Uterus (tissue), 4 donors: ENCODE results near the gene MXD3. TPM values are rescaled to one million over a fixed set of nuclear protein-coding genes. Genes with fewer than 3 reads are reported as not detected.

ENCODE experiments used
- DNase-seq, 2 donors: peaks; one replicate each; pipeline ENCODE4 v3.0.0-alpha.2; 2019 to 2020
- H3K27ac ChIP-seq, 2 donors: fragments of 200-600 bp; sonication (generic); 1 replicate in 1 of 2; 2 replicates in 1 of 2; pipeline ENCODE4 v1.5.1; 2016 to 2018
- H3K27me3 ChIP-seq, 2 donors: fragments of 200-600 bp; sonication (generic); one replicate each; pipeline ENCODE4 v1.5.1; 2018 to 2019; ENCODE audit warnings: control low read depth in 1 of 2
- H3K36me3 ChIP-seq, 2 donors: fragments of 200-600 bp; sonication (generic); one replicate each; pipeline ENCODE4 v1.5.1; 2019; ENCODE audit warnings: control low read depth in 1 of 2
- H3K4me1 ChIP-seq, 2 donors: fragments of 200-600 bp; sonication (generic); one replicate each; pipeline ENCODE4 v1.5.1; 2018 to 2019; ENCODE audit warnings: control low read depth in 1 of 2
- H3K4me3 ChIP-seq, 2 donors: fragments of 200-600 bp; sonication (generic); 1 replicate in 1 of 2; 2 replicates in 1 of 2; pipeline ENCODE4 v1.5.1; 2018 to 2019; ENCODE audit warnings: mild to moderate bottlenecking in 1 of 2
- H3K9me3 ChIP-seq, 2 donors: fragments of 200-600 bp; sonication (generic); one replicate each; pipeline ENCODE4 v1.5.1; 2019; ENCODE audit warnings: control low read depth in 1 of 2
- POLR2A ChIP-seq, 2 donors: fragments of 450-650 bp; IDR thresholded peaks; one replicate each; pipeline ENCODE4 v1.6.1; 2016; ENCODE audit warnings: antibody characterized with exemption in 2 of 2, mild to moderate bottlenecking in 1 of 2, moderate library complexity in 1 of 2
- intact Hi-C: fragments of 100-400 bp; cut with DNase I; formaldehyde crosslinking; loops from one replicate; pipeline ENCODE4 v1.15.1; 2023; ENCODE audit warnings: low total_unique reads
- total RNA-seq, 4 donors: library from RNA; depleted of rRNA in 3 of 4; stranded (reverse); fragments of >200 nt in 3 of 4; gene quantifications; one replicate each; pipeline versions ENCODE4 v1.1.0 to v1.2.4, GENCODE V29; 2014 to 2023
- TF ChIP-seq, protein P1 (sequence below), 4 experiments: fragments of 200-600 bp in 2 of 4; fragments of 450-650 bp in 2 of 4; sonication (generic) in 2 of 4; IDR thresholded peaks; one replicate each; pipeline ENCODE4 v1.5.1; 2016 to 2019; ENCODE audit warnings: antibody characterized with exemption in 4 of 4, mild to moderate bottlenecking in 2 of 4, moderate library complexity in 1 of 4
- donor health status: DM: yes; HTN: yes; CAD: no.

The MXD3 gene
- total RNA-seq, 4 donors from 2014 or later = 0.51 to 29.0 (median 6.8) TPM

DNA sequence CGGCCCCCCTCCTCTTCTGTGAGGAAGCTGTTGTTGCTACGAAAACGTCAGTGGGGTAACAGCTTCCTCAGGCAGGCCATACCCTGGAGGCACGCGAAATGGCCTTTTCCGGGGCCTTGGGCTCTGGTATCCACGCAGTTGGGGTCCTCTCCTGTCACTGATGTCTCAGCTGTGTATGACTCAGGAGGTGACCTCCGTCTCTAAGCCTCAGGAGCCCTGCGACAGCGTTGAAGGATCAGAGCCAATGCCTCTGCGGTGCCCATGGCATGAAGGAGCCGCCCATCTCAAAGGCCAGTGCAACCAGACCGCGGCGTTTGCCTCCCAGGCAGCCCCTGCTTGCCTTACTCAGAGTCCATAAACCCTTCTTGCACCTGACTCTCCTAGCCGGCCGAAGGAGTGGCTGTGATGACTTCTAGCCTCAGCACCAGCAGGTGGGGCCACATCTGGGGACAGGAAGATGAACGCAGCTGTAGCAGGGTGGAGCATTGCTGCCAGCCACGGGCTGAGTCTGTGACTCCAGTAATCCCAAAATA lies 1.0 kb upstream of the MXD3 start:
- Histone ChIP-seq H3K27me3 (no peaks in the 10 kb centered on the region), H3K4me3 (peak overlapping the region in 1 of 2 donors; percentile 23), H3K4me1 (peaks cover 0 to 6% of the 10 kb centered on the region in 2 donors), H3K36me3 (no peaks in the 10 kb centered on the region), H3K27ac (no peak overlapping the region), H3K9me3 (no peaks in the 10 kb centered on the region)
- intact Hi-C loops = no loop called here
- TF ChIP-seq, protein P1, sequence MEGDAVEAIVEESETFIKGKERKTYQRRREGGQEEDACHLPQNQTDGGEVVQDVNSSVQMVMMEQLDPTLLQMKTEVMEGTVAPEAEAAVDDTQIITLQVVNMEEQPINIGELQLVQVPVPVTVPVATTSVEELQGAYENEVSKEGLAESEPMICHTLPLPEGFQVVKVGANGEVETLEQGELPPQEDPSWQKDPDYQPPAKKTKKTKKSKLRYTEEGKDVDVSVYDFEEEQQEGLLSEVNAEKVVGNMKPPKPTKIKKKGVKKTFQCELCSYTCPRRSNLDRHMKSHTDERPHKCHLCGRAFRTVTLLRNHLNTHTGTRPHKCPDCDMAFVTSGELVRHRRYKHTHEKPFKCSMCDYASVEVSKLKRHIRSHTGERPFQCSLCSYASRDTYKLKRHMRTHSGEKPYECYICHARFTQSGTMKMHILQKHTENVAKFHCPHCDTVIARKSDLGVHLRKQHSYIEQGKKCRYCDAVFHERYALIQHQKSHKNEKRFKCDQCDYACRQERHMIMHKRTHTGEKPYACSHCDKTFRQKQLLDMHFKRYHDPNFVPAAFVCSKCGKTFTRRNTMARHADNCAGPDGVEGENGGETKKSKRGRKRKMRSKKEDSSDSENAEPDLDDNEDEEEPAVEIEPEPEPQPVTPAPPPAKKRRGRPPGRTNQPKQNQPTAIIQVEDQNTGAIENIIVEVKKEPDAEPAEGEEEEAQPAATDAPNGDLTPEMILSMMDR (IDR thresholded peaks at IDR 0.05) = no peak
- TF ChIP-seq POLR2A (IDR thresholded peaks at IDR 0.05) = no peak
- DNase-seq = no peak

DNA sequence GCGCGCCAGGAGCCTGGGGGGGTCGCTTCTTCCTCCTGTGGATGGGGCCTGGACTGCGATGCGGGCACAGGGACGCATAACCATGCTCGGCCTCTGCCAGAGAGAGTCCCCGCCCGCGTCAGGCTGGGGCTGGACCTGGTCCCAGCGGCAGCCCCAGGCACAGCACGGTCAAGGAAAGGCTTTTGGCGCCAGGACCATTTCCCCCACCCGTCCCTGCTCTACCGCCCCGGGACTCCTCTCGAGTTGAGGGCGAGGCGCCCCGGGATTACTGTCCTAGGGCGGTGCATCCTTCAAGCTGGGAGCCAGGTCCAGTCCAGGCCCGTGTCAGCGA lies 341 bp downstream of the MXD3 start:
- no peak for DNase-seq
- TF ChIP-seq, protein P1 (IDR thresholded peaks at IDR 0.05) = no peak
- no peak for TF ChIP-seq POLR2A (IDR thresholded peaks at IDR 0.05)
- Histone ChIP-seq H3K4me1 (peaks cover 0 to 6% of the 10 kb centered on the region in 2 donors), H3K4me3 (peak overlapping the region; percentile 23 to 45), H3K27me3 (no peaks in the 10 kb centered on the region), H3K9me3 (no peaks in the 10 kb centered on the region), H3K27ac (no peak overlapping the region), H3K36me3 (no peaks in the 10 kb centered on the region)
- intact Hi-C loops = no loop called here

DNA sequence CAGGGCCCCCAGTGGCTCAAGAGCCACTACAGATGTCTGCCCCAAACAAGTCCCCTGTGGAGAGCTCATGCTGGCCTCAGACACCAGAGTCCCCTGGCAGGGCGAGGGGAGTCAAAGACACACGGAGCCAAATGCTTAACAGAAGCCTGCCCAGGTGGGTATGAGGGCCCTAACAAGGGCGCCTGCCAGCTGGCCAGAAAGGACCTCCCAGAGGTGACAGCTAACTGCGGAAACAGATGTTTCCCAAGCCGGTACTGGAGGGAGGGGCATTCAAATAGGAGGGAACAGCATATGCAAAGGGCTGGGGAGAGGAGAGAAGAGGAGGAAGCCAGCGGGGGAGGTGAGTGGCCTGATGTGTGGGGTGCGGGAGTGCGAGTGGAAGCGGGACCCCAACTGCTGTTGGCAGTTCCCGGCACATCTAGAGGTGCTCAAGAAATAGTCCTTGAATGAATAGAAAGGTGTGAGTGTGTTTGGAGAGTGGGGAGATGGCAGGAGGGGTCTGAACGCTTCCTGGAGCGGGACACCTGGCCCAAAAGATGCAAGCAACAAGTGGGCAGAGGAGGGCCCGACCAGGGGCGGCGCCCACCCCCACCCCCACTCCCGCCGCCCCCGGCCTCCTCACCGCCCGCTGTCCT lies 824 bp downstream of the MXD3 start:
- Histone ChIP-seq H3K27ac (no peak overlapping the region), H3K36me3 (no peaks in the 10 kb centered on the region), H3K4me1 (peaks cover 0 to 6% of the 10 kb centered on the region in 2 donors), H3K27me3 (no peaks in the 10 kb centered on the region), H3K4me3 (peak overlapping the region in 1 of 2 donors; percentile 45), H3K9me3 (no peaks in the 10 kb centered on the region)
- intact Hi-C loops = no loop called here
- TF ChIP-seq, protein P1 (IDR thresholded peaks at IDR 0.05) = no peak
- no peak for TF ChIP-seq POLR2A (IDR thresholded peaks at IDR 0.05)
- DNase-seq = no peak

DNA sequence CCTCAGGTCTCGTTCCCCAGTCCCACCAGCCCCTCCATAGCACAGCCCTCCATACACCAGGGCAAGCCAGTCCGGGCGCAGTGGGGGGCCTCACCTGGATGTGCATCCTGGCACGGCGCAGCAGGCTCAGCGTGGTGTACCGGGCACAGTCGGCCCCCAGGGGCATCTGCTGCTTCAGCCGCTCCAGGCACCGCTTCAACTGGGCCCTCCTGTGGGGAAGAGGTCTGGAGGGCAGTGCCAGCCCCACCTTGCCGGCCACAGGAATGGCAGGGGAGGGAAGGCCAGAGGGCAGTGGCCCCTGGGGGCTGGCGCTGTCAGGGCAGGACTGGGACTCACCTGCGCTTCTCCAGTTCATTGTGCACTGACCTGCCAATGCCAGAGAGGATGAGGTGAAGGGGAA lies 1.4 kb downstream of the MXD3 start:
- intact Hi-C loops = no loop called here
- Histone ChIP-seq H3K4me3 (no peak overlapping the region), H3K9me3 (no peaks in the 10 kb centered on the region), H3K4me1 (peaks cover 0 to 6% of the 10 kb centered on the region in 2 donors), H3K27ac (no peak overlapping the region), H3K36me3 (no peaks in the 10 kb centered on the region), H3K27me3 (no peaks in the 10 kb centered on the region)
- DNase-seq = no peak
- no peak for TF ChIP-seq POLR2A (IDR thresholded peaks at IDR 0.05)
- TF ChIP-seq, protein P1 (IDR thresholded peaks at IDR 0.05) = no peak

DNA sequence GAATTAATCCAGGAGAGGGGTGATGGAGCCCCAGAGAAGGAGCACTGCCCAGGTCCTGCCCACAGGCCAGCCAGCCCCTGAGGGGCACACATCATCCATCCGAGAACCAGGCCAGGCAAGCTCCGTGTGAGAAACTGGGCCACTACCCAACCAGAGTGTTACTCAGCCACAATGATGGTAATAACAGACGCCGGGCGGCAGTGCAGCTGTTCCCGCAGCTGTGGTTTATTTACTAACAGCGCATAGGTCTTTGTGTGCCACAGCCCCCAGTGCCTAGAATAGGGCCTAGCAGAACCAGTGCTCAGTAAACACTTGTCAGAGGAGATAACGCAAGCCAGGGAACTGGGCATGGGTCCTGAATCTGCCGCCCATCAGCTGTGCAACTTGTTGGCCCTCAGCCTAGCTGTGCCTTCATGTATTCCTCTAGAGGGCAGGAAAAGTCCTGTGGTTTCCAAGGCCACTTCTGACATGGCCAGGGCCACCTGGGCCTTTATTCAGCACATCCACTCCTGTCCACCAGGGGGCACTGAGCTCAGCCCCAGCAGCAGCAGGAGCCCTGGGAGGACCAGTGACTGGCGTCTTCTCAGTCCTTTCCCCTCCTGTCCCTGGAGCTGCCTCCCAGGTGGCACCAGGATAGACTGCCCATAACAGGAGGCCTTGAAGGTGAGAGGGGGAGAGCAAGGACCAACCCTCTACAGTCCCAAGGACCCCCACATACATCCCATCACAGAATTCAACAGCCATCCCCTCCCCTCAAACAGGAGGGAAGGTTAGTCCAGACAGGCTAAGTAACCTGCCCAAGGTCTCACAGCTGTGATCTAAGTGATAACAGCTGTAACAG lies 2.1 kb downstream of the MXD3 start:
- DNase-seq = peak in 1 of 2 donors; percentile 59
- peaks cover 0 to 6% of the 10 kb centered on the region in 2 donors for H3K4me1 ChIP-seq
- H3K4me3 ChIP-seq = no peak overlapping the region
- no peaks in the 10 kb centered on the region for H3K36me3 ChIP-seq
- H3K27me3 ChIP-seq = no peaks in the 10 kb centered on the region
- no peaks in the 10 kb centered on the region for H3K9me3 ChIP-seq
- no peak overlapping the region for H3K27ac ChIP-seq
- no peak for TF ChIP-seq POLR2A (IDR thresholded peaks at IDR 0.05)
- TF ChIP-seq, protein P1 (IDR thresholded peaks at IDR 0.05) = peak; percentile 43 to 76 (median 62)
- intact Hi-C loops = loop anchor here (10.0 kb wide), 1 partner anchor 195 kb away; no protein-coding TSS in a partner anchor
